SK-N-SH treated with all-trans-retinoic acid at 6 μM for 48 hours (cell line): ENCODE data around the gene TTC21B.

Experiments
- ATAC-seq: fragments of 200-7000 bp; cut with Tn5 transposase; 3 replicates; pipeline ENCODE4 v1.9.1; 2020; ENCODE audit warnings: mild to moderate bottlenecking, moderate library complexity
- BACH2 ChIP-seq: fragments of 250-450 bp; sonication (Bioruptor Pico); IDR thresholded peaks from 2 replicates; pipeline ENCODE4 v1.9.0; 2021; ENCODE audit warnings: mild to moderate bottlenecking, borderline replicate concordance
- CREB5 ChIP-seq: fragments of 250-450 bp; sonication (Bioruptor Pico); IDR thresholded peaks from 2 replicates; pipeline ENCODE4 v1.5.1; 2020; ENCODE audit warnings: low read depth, mild to moderate bottlenecking, moderate library complexity
- CSDC2 ChIP-seq: fragments of 250-450 bp; sonication (Bioruptor Pico); IDR thresholded peaks from 2 replicates; pipeline ENCODE4 v1.5.0; 2020; ENCODE audit warnings: mild to moderate bottlenecking, moderate library complexity
- GLIS3 ChIP-seq: fragments of 250-450 bp; sonication (Bioruptor Pico); IDR thresholded peaks from 2 replicates; pipeline ENCODE4 v1.5.0; 2020; ENCODE audit warnings: mild to moderate bottlenecking, moderate library complexity
- ISL1 ChIP-seq: fragments of 250-450 bp; sonication (Bioruptor Pico); IDR thresholded peaks from 2 replicates; pipeline ENCODE4 v2.1.2; 2022; ENCODE audit warnings: mild to moderate bottlenecking, moderate library complexity
- OSR1 ChIP-seq: fragments of 250-450 bp; sonication (Bioruptor Pico); IDR thresholded peaks from 2 replicates; pipeline ENCODE4 v1.8.0; 2022; ENCODE audit warnings: moderate library complexity, mild to moderate bottlenecking, inconsistent platforms
- POU6F1 ChIP-seq: fragments of 250-450 bp; sonication (Bioruptor Pico); IDR thresholded peaks from 2 replicates; pipeline ENCODE4 v1.8.0; 2021; ENCODE audit warnings: low read depth, mild to moderate bottlenecking, moderate library complexity, borderline replicate concordance
- PPARA ChIP-seq: fragments of 250-450 bp; sonication (Bioruptor Pico); IDR thresholded peaks from 2 replicates; pipeline ENCODE4 v1.5.0; 2020; ENCODE audit warnings: mild to moderate bottlenecking, borderline replicate concordance
- SNAI2 ChIP-seq: fragments of 250-450 bp; sonication (Bioruptor Pico); IDR thresholded peaks from 2 replicates; pipeline ENCODE4 v1.5.0; 2020; ENCODE audit warnings: mild to moderate bottlenecking, moderate library complexity
- TCF4 ChIP-seq: fragments of 250-450 bp; sonication (Bioruptor Pico); IDR thresholded peaks from 2 replicates; pipeline ENCODE4 v1.8.0; 2021; ENCODE audit warnings: mild to moderate bottlenecking, moderate library complexity, borderline replicate concordance
- TOX ChIP-seq: fragments of 250-450 bp; sonication (Bioruptor Pico); IDR thresholded peaks from 2 replicates; pipeline ENCODE4 v1.8.0; 2021; ENCODE audit warnings: mild to moderate bottlenecking, moderate library complexity, borderline replicate concordance
- TSHZ2 ChIP-seq: fragments of 250-450 bp; sonication (Bioruptor Pico); IDR thresholded peaks from 2 replicates; pipeline ENCODE4 v1.5.0; 2020; ENCODE audit warnings: mild to moderate bottlenecking, moderate library complexity
- ZC3H10 ChIP-seq: fragments of 250-450 bp; sonication (Bioruptor Pico); IDR thresholded peaks from 2 replicates; pipeline ENCODE4 v1.5.1; 2021; ENCODE audit warnings: mild to moderate bottlenecking, moderate library complexity
- ZFP3 ChIP-seq: fragments of 250-450 bp; sonication (Bioruptor Pico); IDR thresholded peaks from 2 replicates; pipeline ENCODE4 v1.5.0; 2020; ENCODE audit warnings: mild to moderate bottlenecking, moderate library complexity
- ZFP30 ChIP-seq: fragments of 450-650 bp; formaldehyde crosslinking; IDR thresholded peaks from 2 replicates; pipeline ENCODE4 v1.5.0; 2022; ENCODE audit warnings: mild to moderate bottlenecking, moderate library complexity
- ZNF70 ChIP-seq: fragments of 450-650 bp; formaldehyde crosslinking; IDR thresholded peaks from 2 replicates; pipeline ENCODE4 v1.5.0; 2020; ENCODE audit warnings: mild to moderate bottlenecking, moderate library complexity
- ZNF8 ChIP-seq: fragments of 450-650 bp; formaldehyde crosslinking; IDR thresholded peaks from 2 replicates; pipeline ENCODE4 v1.5.0; 2020; ENCODE audit warnings: mild to moderate bottlenecking, moderate library complexity
- TF ChIP-seq, protein P1 (sequence below): fragments of 250-450 bp; sonication (Bioruptor Pico); IDR thresholded peaks from 2 replicates; pipeline ENCODE4 v1.5.1; 2021; ENCODE audit warnings: mild to moderate bottlenecking, moderate library complexity

The TTC21B gene

DNA sequence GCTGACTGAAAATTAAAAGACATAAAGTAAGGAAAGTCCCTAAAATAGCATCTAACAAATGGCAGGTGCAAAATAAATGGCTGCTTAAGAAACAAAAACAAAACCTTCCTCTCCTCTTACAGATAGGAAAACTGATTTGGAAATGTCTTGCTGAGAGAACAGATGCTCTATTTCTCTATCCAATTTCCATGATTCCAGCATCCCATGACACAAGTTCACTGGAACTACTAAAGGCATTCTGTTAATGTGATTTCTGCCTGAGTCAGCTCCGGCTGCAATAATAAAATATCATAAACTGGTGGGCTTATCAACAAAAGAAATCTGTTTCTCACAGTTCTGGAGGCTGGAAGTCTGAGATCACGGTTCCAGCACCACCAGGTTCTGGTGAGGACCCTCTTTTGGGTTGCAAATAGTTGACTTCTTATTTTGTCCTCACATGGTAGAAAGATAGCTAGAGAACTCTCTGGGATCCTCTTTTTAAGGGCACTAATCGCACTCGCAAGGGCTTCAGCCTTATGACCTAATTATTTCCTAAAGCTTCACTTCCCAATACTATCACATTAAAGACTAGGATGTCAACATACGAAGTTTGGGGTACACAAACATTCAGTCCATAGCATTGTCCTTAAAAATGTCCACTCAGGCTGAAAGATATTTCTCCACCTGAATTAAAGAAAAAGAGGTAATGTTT, 81.3 kb downstream of the TTC21B start:
- no peak for ATAC-seq
- TF ChIP-seq POU6F1 (CRISPR knock-in tag) (no peak), ISL1 (CRISPR knock-in tag) (peak; percentile 58), GLIS3 (CRISPR knock-in tag) (0 out of 2 replicates have a peak, but pooled peaks have one; percentile 14), BACH2 (CRISPR knock-in tag) (no peak)
- TF ChIP-seq, all 23 proteins: peak for 2

- no peak for TF ChIP-seq ISL1 (CRISPR knock-in tag)
- no peak for TF ChIP-seq GLIS3 (CRISPR knock-in tag)
- no peak for TF ChIP-seq TOX (CRISPR knock-in tag)
- TF ChIP-seq BACH2 (CRISPR knock-in tag), result no peak
- no peak for ATAC-seq
Measured at GRCh38 chr2:165871025-165871424, 82.6 kb downstream of the TTC21B start.

GRCh38 chr2:165870346-165870745, 83.2 kb downstream of the TTC21B start:
- no peak for ATAC-seq
- TF ChIP-seq CSDC2 (no peak), ZFP3 (no peak), PPARA (CRISPR knock-in tag) (no peak), TSHZ2 (CRISPR knock-in tag) (no peak), CREB5 (no peak), OSR1 (CRISPR knock-in tag) (no peak), TCF4 (CRISPR knock-in tag) (no peak), POU6F1 (CRISPR knock-in tag) (no peak), BACH2 (CRISPR knock-in tag) (no peak), ZNF8 (CRISPR knock-in tag) (no peak), GLIS3 (CRISPR knock-in tag) (no peak), TOX (CRISPR knock-in tag) (no peak)
- TF ChIP-seq, protein P1, sequence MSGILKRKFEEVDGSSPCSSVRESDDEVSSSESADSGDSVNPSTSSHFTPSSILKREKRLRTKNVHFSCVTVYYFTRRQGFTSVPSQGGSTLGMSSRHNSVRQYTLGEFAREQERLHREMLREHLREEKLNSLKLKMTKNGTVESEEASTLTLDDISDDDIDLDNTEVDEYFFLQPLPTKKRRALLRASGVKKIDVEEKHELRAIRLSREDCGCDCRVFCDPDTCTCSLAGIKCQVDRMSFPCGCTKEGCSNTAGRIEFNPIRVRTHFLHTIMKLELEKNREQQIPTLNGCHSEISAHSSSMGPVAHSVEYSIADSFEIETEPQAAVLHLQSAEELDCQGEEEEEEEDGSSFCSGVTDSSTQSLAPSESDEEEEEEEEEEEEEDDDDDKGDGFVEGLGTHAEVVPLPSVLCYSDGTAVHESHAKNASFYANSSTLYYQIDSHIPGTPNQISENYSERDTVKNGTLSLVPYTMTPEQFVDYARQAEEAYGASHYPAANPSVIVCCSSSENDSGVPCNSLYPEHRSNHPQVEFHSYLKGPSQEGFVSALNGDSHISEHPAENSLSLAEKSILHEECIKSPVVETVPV (CRISPR knock-in tag), result no peak

GRCh38 chr2:165868211-165868610, 85.4 kb downstream of the TTC21B start:
- TF ChIP-seq TSHZ2 (CRISPR knock-in tag), result peak; percentile 74; the same call in 1 of the 2 replicates
- peak; percentile 91 for TF ChIP-seq TCF4 (CRISPR knock-in tag)
- no peak for TF ChIP-seq OSR1 (CRISPR knock-in tag)
- peak; percentile 94 for TF ChIP-seq ISL1 (CRISPR knock-in tag)
- TF ChIP-seq ZFP30 (CRISPR knock-in tag), result no peak
- TF ChIP-seq SNAI2, result peak; percentile 75
- TF ChIP-seq ZC3H10 (CRISPR knock-in tag), result no peak
- peak; percentile 42; the same call in 1 of the 2 replicates for TF ChIP-seq ZNF70 (CRISPR knock-in tag)
- TF ChIP-seq ZNF8 (CRISPR knock-in tag), result peak; percentile 4; the same call in 1 of the 2 replicates
- TF ChIP-seq TOX (CRISPR knock-in tag), result no peak
- no peak for TF ChIP-seq ZFP3
- peak; percentile 75 for ATAC-seq
